ENCODE results near the gene ZFAND4. TPM values are rescaled to one million over a fixed set of nuclear protein-coding genes. Genes with fewer than 3 reads are reported as not detected.

ZFAND4 gene
- total RNA-seq, 2 donors from 2014 or later, result 10.3 to 17.4 TPM

DNA sequence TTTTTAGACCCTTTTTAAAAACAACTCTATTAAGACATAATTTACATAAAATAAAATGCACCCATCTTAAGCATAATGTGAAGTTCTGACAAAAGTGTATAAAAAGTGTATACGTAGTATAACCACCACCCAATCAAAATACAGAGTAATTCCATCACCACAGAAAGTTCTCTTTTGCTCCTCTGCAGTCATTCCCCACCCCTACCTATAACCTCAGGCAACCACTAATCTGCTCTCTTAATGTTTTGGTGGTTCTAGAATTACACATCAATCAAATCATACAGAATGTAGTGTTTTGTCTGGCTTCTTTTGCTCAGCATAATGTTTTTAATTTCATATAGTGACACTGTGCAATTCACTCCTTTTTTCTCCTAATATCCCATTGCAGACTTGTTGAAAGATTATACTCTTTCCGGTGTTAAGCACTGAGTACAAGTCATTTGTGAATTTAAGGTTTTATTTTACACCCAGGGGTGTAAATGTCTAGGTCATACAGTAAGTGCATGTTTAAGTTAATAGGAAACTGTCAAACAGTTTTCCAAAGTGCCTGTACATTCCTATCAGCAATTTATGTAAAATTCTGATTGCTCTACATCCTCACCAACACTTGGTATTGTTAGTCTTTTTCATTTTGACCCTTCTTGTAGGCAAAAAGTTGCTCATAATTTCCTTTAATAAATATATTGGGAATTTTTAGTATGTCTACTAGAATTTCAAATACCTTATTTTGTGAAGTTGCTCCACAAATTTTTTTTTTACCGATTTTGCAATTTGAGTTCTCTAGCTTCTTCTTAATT lies 86.3 kb downstream of the ZFAND4 start:
- Histone ChIP-seq H3K9me3 (no peaks in the 10 kb centered on the region), H3K36me3 (no peaks in the 10 kb centered on the region), H3K27ac (no peak overlapping the region), H3K27me3 (no peaks in the 10 kb centered on the region), H3K4me1 (peaks cover 0 to 13% of the 10 kb centered on the region in 2 donors), H3K4me3 (no peak overlapping the region)
- DNase-seq (ENCODE audit: low spot score), result no peak
- TF ChIP-seq, protein P1, sequence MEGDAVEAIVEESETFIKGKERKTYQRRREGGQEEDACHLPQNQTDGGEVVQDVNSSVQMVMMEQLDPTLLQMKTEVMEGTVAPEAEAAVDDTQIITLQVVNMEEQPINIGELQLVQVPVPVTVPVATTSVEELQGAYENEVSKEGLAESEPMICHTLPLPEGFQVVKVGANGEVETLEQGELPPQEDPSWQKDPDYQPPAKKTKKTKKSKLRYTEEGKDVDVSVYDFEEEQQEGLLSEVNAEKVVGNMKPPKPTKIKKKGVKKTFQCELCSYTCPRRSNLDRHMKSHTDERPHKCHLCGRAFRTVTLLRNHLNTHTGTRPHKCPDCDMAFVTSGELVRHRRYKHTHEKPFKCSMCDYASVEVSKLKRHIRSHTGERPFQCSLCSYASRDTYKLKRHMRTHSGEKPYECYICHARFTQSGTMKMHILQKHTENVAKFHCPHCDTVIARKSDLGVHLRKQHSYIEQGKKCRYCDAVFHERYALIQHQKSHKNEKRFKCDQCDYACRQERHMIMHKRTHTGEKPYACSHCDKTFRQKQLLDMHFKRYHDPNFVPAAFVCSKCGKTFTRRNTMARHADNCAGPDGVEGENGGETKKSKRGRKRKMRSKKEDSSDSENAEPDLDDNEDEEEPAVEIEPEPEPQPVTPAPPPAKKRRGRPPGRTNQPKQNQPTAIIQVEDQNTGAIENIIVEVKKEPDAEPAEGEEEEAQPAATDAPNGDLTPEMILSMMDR (IDR thresholded peaks at IDR 0.05), result no peak

DNA sequence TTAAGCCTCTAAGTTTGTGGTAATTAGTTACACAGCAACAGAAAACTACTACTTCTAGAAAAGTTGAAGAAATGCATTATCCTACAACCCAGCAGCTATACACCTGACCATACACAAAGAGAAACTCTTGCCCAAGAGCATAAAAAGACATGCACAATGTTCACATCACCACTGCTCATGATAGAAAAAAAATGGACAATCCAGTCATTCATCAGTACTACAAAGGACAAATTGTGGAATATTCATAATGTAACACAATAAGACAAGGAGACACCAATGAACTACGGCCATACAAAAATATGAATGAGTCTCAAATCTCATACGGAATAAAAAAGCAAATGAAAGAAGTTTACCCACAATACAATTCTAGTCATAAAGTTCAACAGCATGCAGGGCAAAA lies 87.4 kb downstream of the ZFAND4 start:
- Histone ChIP-seq H3K4me3 (no peak overlapping the region), H3K4me1 (peaks cover 0 to 22% of the 10 kb centered on the region in 2 donors), H3K9me3 (no peaks in the 10 kb centered on the region), H3K27ac (no peak overlapping the region), H3K36me3 (no peaks in the 10 kb centered on the region), H3K27me3 (no peaks in the 10 kb centered on the region)
- no peak for DNase-seq (ENCODE audit: low spot score)
- TF ChIP-seq, protein P1 (IDR thresholded peaks at IDR 0.05), result no peak

DNA sequence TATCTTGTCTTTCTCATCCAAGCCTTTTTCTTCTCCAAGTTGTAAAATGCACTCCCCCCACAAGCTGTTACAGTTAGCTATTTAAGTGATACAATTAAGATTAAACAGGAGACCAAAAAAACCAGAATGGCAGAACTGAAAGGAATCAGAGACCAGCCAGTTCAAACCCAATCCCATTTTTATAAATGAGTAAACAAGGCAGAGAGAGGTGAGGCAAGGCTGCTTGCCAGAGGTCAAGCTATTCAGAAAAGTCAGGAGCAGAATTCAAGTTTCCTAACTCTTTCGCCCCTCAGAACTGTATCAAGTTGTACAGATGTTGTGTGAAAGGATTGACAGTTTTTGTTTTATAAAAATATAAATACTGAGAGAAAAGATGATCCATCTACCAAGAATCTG lies 90.2 kb downstream of the ZFAND4 start:
- Histone ChIP-seq H3K4me3 (no peak overlapping the region), H3K4me1 (peaks cover 0 to 28% of the 10 kb centered on the region in 2 donors), H3K9me3 (no peaks in the 10 kb centered on the region), H3K27ac (no peak overlapping the region), H3K36me3 (no peaks in the 10 kb centered on the region), H3K27me3 (no peaks in the 10 kb centered on the region)
- DNase-seq (ENCODE audit: low spot score), result no peak
- TF ChIP-seq, protein P1 (IDR thresholded peaks at IDR 0.05), result no peak

DNA sequence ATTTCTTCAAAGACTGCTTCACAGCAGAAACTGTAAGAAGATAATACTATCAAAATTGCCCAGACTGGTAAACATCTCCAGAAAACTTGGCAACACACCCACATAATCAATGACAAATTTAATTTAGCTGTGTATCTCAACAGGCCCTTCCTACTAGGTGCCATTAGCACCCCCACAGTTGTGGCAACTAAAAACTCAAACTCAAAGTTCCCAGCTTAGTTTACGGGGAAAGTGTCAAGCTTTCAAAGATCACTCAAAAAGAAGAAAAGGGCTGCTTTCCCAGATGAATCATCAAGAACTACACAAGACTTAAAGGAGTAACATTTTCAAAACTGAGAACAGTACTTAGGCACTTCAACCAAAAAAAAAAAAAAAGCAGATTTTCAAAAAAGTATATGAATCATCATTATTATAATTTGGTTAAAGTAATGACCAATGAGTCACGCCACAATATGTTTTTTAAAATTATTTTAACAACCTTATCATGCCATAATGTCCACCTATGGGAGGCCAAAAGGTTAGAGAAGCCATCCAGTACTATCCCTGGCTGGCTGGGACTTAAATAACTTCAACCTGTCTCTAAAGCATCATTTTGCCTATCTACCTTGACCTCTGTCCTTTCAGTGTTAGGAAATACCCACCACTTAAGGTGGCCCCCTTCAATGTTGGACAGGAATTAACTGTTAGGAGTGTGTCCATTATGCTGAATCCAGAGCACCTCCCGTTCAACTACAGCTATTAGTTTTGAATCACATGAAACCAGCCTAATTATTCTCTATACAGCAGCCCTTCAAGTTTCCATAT lies 90.8 kb downstream of the ZFAND4 start:
- H3K4me3 ChIP-seq, result no peak overlapping the region
- H3K4me1 ChIP-seq, result peaks cover 0 to 28% of the 10 kb centered on the region in 2 donors
- no peak for DNase-seq (ENCODE audit: low spot score)
- TF ChIP-seq, protein P1 (IDR thresholded peaks at IDR 0.05), result no peak
- H3K9me3 ChIP-seq, result no peaks in the 10 kb centered on the region
- no peaks in the 10 kb centered on the region for H3K36me3 ChIP-seq
- no peak overlapping the region for H3K27ac ChIP-seq
- H3K27me3 ChIP-seq, result no peaks in the 10 kb centered on the region

DNA sequence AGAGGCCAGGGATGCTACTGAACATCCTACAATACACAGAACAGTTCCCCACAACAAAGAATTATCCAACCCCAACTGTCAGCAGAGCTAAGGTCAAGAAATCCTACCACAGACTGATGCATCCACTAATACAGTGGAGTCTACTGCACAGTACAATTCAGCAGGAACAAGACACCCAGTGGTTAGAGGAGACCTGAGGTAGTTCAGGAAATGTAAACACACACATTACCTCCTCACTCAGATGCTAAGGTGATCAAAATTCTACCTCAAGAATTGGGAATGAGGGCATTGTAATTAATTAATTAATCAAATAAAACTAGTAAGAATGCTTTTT lies 91.4 kb downstream of the ZFAND4 start:
- Histone ChIP-seq H3K9me3 (no peaks in the 10 kb centered on the region), H3K4me3 (no peak overlapping the region), H3K27ac (no peak overlapping the region), H3K4me1 (peaks cover 0 to 28% of the 10 kb centered on the region in 2 donors), H3K27me3 (no peaks in the 10 kb centered on the region), H3K36me3 (no peaks in the 10 kb centered on the region)
- DNase-seq (ENCODE audit: low spot score), result no peak
- TF ChIP-seq, protein P1 (IDR thresholded peaks at IDR 0.05), result no peak

Measured in right atrium auricular region (tissue), 2 donors.